H1 (cell line): Measurements from ENCODE around the gene KREMEN1. TPM values are rescaled to one million over a fixed set of nuclear protein-coding genes. Genes with fewer than 3 reads are reported as not detected.
A peak's percentile ranks its signal among the peaks of the same experiment; 100 is the strongest.

Source experiments
- CTCF ChIA-PET: fragments of 300-600 bp; sonication (Branson Sonifier 250); formaldehyde crosslinking; loops from one replicate; lab custom pipeline; 2021; ENCODE audit not compliant: partially characterized antibody; lab: Charles Lee
- POLR2A ChIA-PET: fragments of 300-600 bp; sonication (Branson Sonifier 250); formaldehyde crosslinking; loops from one replicate; lab custom pipeline; 2021; ENCODE audit warnings: inconsistent platforms; ENCODE audit not compliant: partially characterized antibody; lab: Charles Lee
- DNase-seq, 2 experiments: peaks; one replicate each; pipeline versions ENCODE4 v3.0.0 to v3.0.0-alpha.2; 2010 to 2022; ENCODE audit warnings: low spot score in 2 of 2, low read depth in 1 of 2, mixed read lengths in 1 of 2
- FAIRE-seq: peaks from 2 replicates; lab custom pipeline; 2011; peaks lifted over from hg19 to GRCh38; lab: Jason Lieb, UNC
- H2AFZ ChIP-seq: 2 replicates; pipeline ENCODE4 v1.8.1; 2012; ENCODE audit warnings: low read length, inconsistent platforms
- H2AK5ac ChIP-seq: 2 replicates; pipeline ENCODE4 v1.6.1; 2013; ENCODE audit warnings: low read depth, low read length
- H2BK120ac ChIP-seq: replicated peaks from 2 replicates; pipeline ENCODE3; 2013; ENCODE audit warnings: low read depth, low read length, inconsistent platforms
- H2BK12ac ChIP-seq: 2 replicates; pipeline ENCODE4 v1.6.1; 2013; ENCODE audit warnings: low read depth, low read length
- H2BK15ac ChIP-seq: 2 replicates; pipeline ENCODE4 v1.6.1; 2013; ENCODE audit warnings: low read length
- H2BK20ac ChIP-seq: 2 replicates; pipeline ENCODE4 v1.6.1; 2013; ENCODE audit warnings: low read length
- H2BK5ac ChIP-seq: 2 replicates; pipeline ENCODE4 v1.6.1; 2013; ENCODE audit warnings: low read depth, low read length
- H3K14ac ChIP-seq: 2 replicates; pipeline ENCODE4 v1.6.1; 2013; ENCODE audit warnings: inconsistent platforms; ENCODE audit not compliant: insufficient read length
- H3K18ac ChIP-seq: 2 replicates; pipeline ENCODE4 v1.6.1; 2013; ENCODE audit warnings: low read length; ENCODE audit errors: extremely low read depth
- H3K23ac ChIP-seq: 2 replicates; pipeline ENCODE4 v1.6.1; 2013; ENCODE audit warnings: inconsistent platforms; ENCODE audit not compliant: insufficient read length
- H3K23me2 ChIP-seq: 2 replicates; pipeline ENCODE4 v1.6.1; 2013; ENCODE audit warnings: low read depth, low read length
- H3K27ac ChIP-seq: 2 replicates; pipeline ENCODE4 v1.6.1; 2011; ENCODE audit warnings: low read depth, low read length, inconsistent platforms
- H3K27me3 ChIP-seq, 4 experiments: replicated peaks in 1 of 4; 1 replicate in 1 of 4; 2 replicates in 3 of 4; pipeline versions ENCODE4 v1.6.1 to v1.8.1; 2011 to 2013; ENCODE audit warnings: low read length in 3 of 4, mild to moderate bottlenecking in 3 of 4, inconsistent platforms in 2 of 4, mixed read lengths in 2 of 4, moderate library complexity in 1 of 4; ENCODE audit not compliant: control insufficient read depth in 3 of 4, insufficient read depth in 3 of 4; ENCODE audit errors: extremely low read depth in 1 of 4
- H3K36me3 ChIP-seq, 4 experiments: 2 replicates each; pipeline versions ENCODE4 v1.6.1 to v1.8.1; 2011 to 2013; ENCODE audit warnings: mild to moderate bottlenecking in 4 of 4, low read length in 3 of 4, moderate library complexity in 2 of 4, control low read depth in 1 of 4, inconsistent platforms in 1 of 4; ENCODE audit not compliant: insufficient read depth in 4 of 4, control insufficient read depth in 2 of 4
- H3K4ac ChIP-seq: replicated peaks from 2 replicates; pipeline ENCODE3; 2013; ENCODE audit warnings: low read length, low read depth, mixed read lengths, inconsistent platforms; ENCODE audit not compliant: insufficient read length
- H3K4me1 ChIP-seq, 4 experiments: replicated peaks in 1 of 4; 1 replicate in 1 of 4; 2 replicates in 3 of 4; pipeline versions ENCODE4 v1.6.1 to v1.8.1; 2011 to 2013; ENCODE audit warnings: low read length in 3 of 4, inconsistent platforms in 2 of 4, mixed read lengths in 1 of 4; ENCODE audit not compliant: insufficient read depth in 4 of 4, control insufficient read depth in 3 of 4
- H3K4me2 ChIP-seq, 2 experiments: 2 replicates each; pipeline versions ENCODE4 v1.6.1 to v1.8.1; 2011 to 2013; ENCODE audit warnings: low read depth in 2 of 2, low read length in 2 of 2, control low read depth in 1 of 2, inconsistent platforms in 1 of 2, mild to moderate bottlenecking in 1 of 2; ENCODE audit not compliant: insufficient read depth in 1 of 2
- H3K4me3 ChIP-seq, 4 experiments: fragments of 200-600, 300-600 bp in 1 of 4; sonication (generic), shearing (Covaris generic), sonication (Bioruptor Twin) in 1 of 4; 2 replicates each; pipeline versions ENCODE4 v1.5.1 to v1.8.1; 2011 to 2016; ENCODE audit warnings: low read length in 4 of 4, low read depth in 3 of 4, control low read depth in 2 of 4, inconsistent platforms in 2 of 4, mild to moderate bottlenecking in 2 of 4, mixed read lengths in 1 of 4, moderate library complexity in 1 of 4; ENCODE audit not compliant: insufficient read depth in 2 of 4; ENCODE audit errors: extremely low read depth in 1 of 4
- H3K56ac ChIP-seq: replicated peaks from 2 replicates; pipeline ENCODE3; 2013; ENCODE audit warnings: low read depth, mild to moderate bottlenecking, mixed read lengths, low read length, inconsistent platforms; ENCODE audit not compliant: insufficient read length
- H3K79me1 ChIP-seq: 2 replicates; pipeline ENCODE4 v1.6.1; 2013; ENCODE audit warnings: low read depth, low read length, control low read depth
- H3K79me2 ChIP-seq, 2 experiments: 2 replicates each; pipeline versions ENCODE4 v1.6.1 to v1.8.1; 2012 to 2013; ENCODE audit warnings: low read length in 2 of 2, mild to moderate bottlenecking in 2 of 2, inconsistent platforms in 1 of 2; ENCODE audit not compliant: insufficient read depth in 2 of 2, control insufficient read depth in 1 of 2
- H3K9ac ChIP-seq, 4 experiments: replicated peaks in 1 of 4; 1 replicate in 1 of 4; 2 replicates in 3 of 4; pipeline versions ENCODE4 v1.6.1 to v1.8.1; 2011 to 2013; ENCODE audit warnings: low read depth in 3 of 4, low read length in 3 of 4, control low read depth in 2 of 4, mild to moderate bottlenecking in 2 of 4, moderate library complexity in 2 of 4, inconsistent platforms in 1 of 4; ENCODE audit errors: extremely low read depth in 1 of 4
- H3K9me3 ChIP-seq, 2 experiments: 2 replicates each; pipeline versions ENCODE4 v1.6.1 to v1.8.1; 2012 to 2013; ENCODE audit warnings: mild to moderate bottlenecking in 2 of 2, moderate library complexity in 2 of 2, control low read depth in 1 of 2, inconsistent platforms in 1 of 2, low read depth in 1 of 2, low read length in 1 of 2, mixed read lengths in 1 of 2; ENCODE audit not compliant: insufficient read depth in 2 of 2
- H4K20me1 ChIP-seq, 2 experiments: replicated peaks in 1 of 2; 2 replicates each; pipeline versions ENCODE3 to v1.8.1; 2011 to 2013; ENCODE audit warnings: inconsistent platforms in 2 of 2, low read length in 2 of 2, mild to moderate bottlenecking in 1 of 2; ENCODE audit not compliant: insufficient read depth in 2 of 2, control insufficient read depth in 1 of 2
- H4K5ac ChIP-seq: 2 replicates; pipeline ENCODE4 v1.6.1; 2013; ENCODE audit warnings: low read length, low read depth, mixed read lengths, inconsistent platforms; ENCODE audit not compliant: insufficient read length
- H4K8ac ChIP-seq: 2 replicates; pipeline ENCODE4 v1.8.0; 2013; ENCODE audit warnings: mild to moderate bottlenecking, moderate library complexity, low read length, inconsistent platforms; ENCODE audit not compliant: insufficient read depth; ENCODE audit errors: extremely low read depth
- H4K91ac ChIP-seq: replicated peaks from 2 replicates; pipeline ENCODE3; 2013; ENCODE audit warnings: low read length, mixed read lengths, inconsistent platforms; ENCODE audit not compliant: insufficient read length
- GABPA ChIP-seq: IDR thresholded peaks from 2 replicates; pipeline ENCODE4 v1.6.1; 2011; ENCODE audit warnings: mild to moderate bottlenecking, low read length, moderate library complexity, borderline replicate concordance; ENCODE audit not compliant: insufficient read depth
- GTF2F1 ChIP-seq: IDR thresholded peaks from 2 replicates; pipeline ENCODE4 v1.6.1; 2012; ENCODE audit warnings: low read depth, low read length, improper control_type of control experiment, borderline replicate concordance
- HDAC2 ChIP-seq, 2 experiments: fragments of 300-600 bp in 1 of 2; sonication (generic) in 1 of 2; IDR thresholded peaks; 2 replicates each; pipeline ENCODE4 v1.6.1; 2011 to 2012; ENCODE audit warnings: low read depth in 2 of 2, low read length in 2 of 2, mild to moderate bottlenecking in 2 of 2, moderate library complexity in 2 of 2, borderline replicate concordance in 1 of 2, inconsistent platforms in 1 of 2
- MAFK ChIP-seq: IDR thresholded peaks from 2 replicates; pipeline ENCODE4 v1.6.1; 2012; ENCODE audit warnings: low read depth, mild to moderate bottlenecking, improper control_type of control experiment, low read length
- POU5F1 ChIP-seq: IDR thresholded peaks from 2 replicates; pipeline ENCODE4 v1.6.1; 2011; ENCODE audit warnings: low read depth, mild to moderate bottlenecking, low read length, moderate library complexity
- RAD21 ChIP-seq, 2 experiments: IDR thresholded peaks in 1 of 2; conservative IDR thresholded peaks in 1 of 2; 2 replicates each; pipeline ENCODE4 v1.6.1; 2011; ENCODE audit warnings: low read depth in 2 of 2, low read length in 2 of 2, improper control_type of control experiment in 1 of 2, inconsistent platforms in 1 of 2, mild to moderate bottlenecking in 1 of 2, moderate library complexity in 1 of 2
- RFX5 ChIP-seq: IDR thresholded peaks from 2 replicates; pipeline ENCODE4 v1.6.1; 2011; ENCODE audit warnings: low read depth, low read length, improper control_type of control experiment, borderline replicate concordance
- SAP30 ChIP-seq: fragments of 300-600 bp; sonication (generic); IDR thresholded peaks from 2 replicates; pipeline ENCODE4 v1.7.1; 2012; ENCODE audit warnings: low read length, moderate library complexity, mild to moderate bottlenecking, inconsistent platforms; ENCODE audit not compliant: insufficient read depth, insufficient replicate concordance
- SP1 ChIP-seq: IDR thresholded peaks from 2 replicates; pipeline ENCODE4 v1.6.1; 2011; ENCODE audit warnings: low read depth, low read length
- WGBS, 2 experiments: shearing (Covaris generic) in 1 of 2; methylation state at CpG; one replicate each; pipeline versions ENCODE4 v1.1.6 to v1.1.7; 2013 to 2015; ENCODE audit warnings: low lambda C conversion rate in 2 of 2, mixed read lengths in 2 of 2, inconsistent platforms in 1 of 2, low coverage in 1 of 2, missing lambda C conversion rate in 1 of 2; ENCODE audit not compliant: insufficient replicate concordance in 2 of 2, insufficient coverage in 1 of 2, insufficient read length in 1 of 2; ENCODE audit errors: extremely low coverage in 1 of 2, missing lambda C conversion rate in 1 of 2; 5-methylcytosine and 5-hydroxymethylcytosine counted together
- polyA plus RNA-seq, 7 experiments: library from polyadenylated mRNA; depleted of rRNA in 3 of 7; stranded (reverse) in 5 of 7; unstranded in 2 of 7; fragments of >200 nt in 5 of 7; fragments of 200-250 nt in 2 of 7; gene quantifications; 1 replicate in 5 of 7; 2 replicates in 1 of 7; 4 replicates in 1 of 7; pipeline versions ENCODE4 v1.2.1 to v1.2.3, GENCODE V29; 2011 to 2013; ENCODE audit warnings: missing spikeins in 2 of 7, mixed read lengths in 2 of 7
- total RNA-seq: library from RNA; stranded (reverse); fragmentation: NEBNext Ultra II Directional; extraction: Animal tissue kit (Norgen Biotek cat#: 25700); gene quantifications from 2 replicates; pipeline ENCODE4 v1.2.1, GENCODE V29; 2021
- TF ChIP-seq, protein P1 (sequence below): IDR thresholded peaks from 2 replicates; pipeline ENCODE4 v1.6.1; 2011; ENCODE audit warnings: low read depth, mild to moderate bottlenecking, low read length; ENCODE audit not compliant: insufficient read depth
- TF ChIP-seq, protein P2 (sequence below): IDR thresholded peaks from 2 replicates; pipeline ENCODE4 v1.6.1; 2012; ENCODE audit warnings: inconsistent platforms

Gene KREMEN1
- total and polyA plus RNA-seq, 2 of the 8 experiments (the other 6 are each of a cell fraction or from before 2014, with no cell fraction given): 2.1 to 3.2 TPM

DNA sequence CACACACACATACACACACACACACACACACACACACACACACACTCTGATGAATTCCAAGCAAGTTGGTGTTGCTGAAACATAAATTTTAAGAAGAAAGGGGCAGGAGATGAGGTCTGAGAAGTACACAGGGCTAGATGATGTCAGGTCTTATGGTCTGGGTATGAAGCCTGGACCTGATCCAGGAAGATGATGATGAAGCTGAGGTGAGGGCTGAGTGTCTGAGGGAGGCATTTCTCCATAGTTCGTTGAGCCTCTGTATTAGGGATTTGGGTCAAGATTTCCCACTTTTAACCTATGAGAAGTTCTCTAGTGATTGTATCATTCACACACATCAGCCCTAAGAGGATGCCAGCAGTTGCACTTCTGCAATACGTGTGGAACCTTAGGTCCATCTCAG is 32.6 kb downstream of the KREMEN1 start:
- Histone ChIP-seq H3K23me2 (no peaks in the 10 kb centered on the region; the same call in 1 of the 2 replicates), H2AK5ac (no peak overlapping the region), H3K9ac (no peak overlapping the region), H3K23ac (no peak overlapping the region), H3K56ac (no peak overlapping the region), H3K79me2 (no peaks in the 10 kb centered on the region), H3K27ac (no peak overlapping the region), H4K5ac (no peak overlapping the region), H4K20me1 (no peaks in the 10 kb centered on the region), H3K4me1 (peaks cover 0 to 5% (median 3%) of the 10 kb centered on the region in 4 experiments; a peak in 3 of 7 replicates), H4K8ac (no peak overlapping the region), H3K36me3 (no peaks in the 10 kb centered on the region), H3K4me2 (no peak overlapping the region), H3K9me3 (no peaks in the 10 kb centered on the region), H3K27me3 (no peaks in the 10 kb centered on the region), H2BK12ac (no peak overlapping the region), H3K4me3 (no peak overlapping the region), H2BK5ac (no peak overlapping the region), H3K18ac (no peak overlapping the region), H4K91ac (peak overlapping the region; percentile 37), H2AFZ (no peak overlapping the region), H2BK20ac (no peak overlapping the region), H3K14ac (no peak overlapping the region), H3K79me1 (no peaks in the 10 kb centered on the region), H2BK15ac (no peak overlapping the region), H3K4ac (no peak overlapping the region), H2BK120ac (no peak overlapping the region)
- ChIA-PET POLR2A (no interaction called here), CTCF (interaction anchor here (0.6 to 1.7 kb wide), 4 partner anchors 30 to 1117 kb away, joined by 3 to 5 read pairs (median 3); no protein-coding TSS in a partner anchor)
- FAIRE-seq: no peak
- WGBS, 2 experiments: 79% methylated on average over 2 of the region's 2 CpGs; no CpG with 5 or more reads in 1 of the 2 experiments
- no peak for DNase-seq
- TF ChIP-seq GABPA: no peak
- no peak for TF ChIP-seq GTF2F1
- TF ChIP-seq RAD21 (IDR thresholded peaks at IDR 0.05 in 1 of 2, conservative IDR thresholded peaks at IDR 0.05 in 1 of 2; ENCODE audit: low read depth in 2 of 2, low read length in 2 of 2): no peak
- TF ChIP-seq, protein P1, sequence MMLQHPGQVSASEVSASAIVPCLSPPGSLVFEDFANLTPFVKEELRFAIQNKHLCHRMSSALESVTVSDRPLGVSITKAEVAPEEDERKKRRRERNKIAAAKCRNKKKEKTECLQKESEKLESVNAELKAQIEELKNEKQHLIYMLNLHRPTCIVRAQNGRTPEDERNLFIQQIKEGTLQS: no peak
- no peak for TF ChIP-seq MAFK
- TF ChIP-seq, protein P2, sequence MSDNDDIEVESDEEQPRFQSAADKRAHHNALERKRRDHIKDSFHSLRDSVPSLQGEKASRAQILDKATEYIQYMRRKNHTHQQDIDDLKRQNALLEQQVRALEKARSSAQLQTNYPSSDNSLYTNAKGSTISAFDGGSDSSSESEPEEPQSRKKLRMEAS: no peak
- TF ChIP-seq HDAC2 (IDR thresholded peaks at IDR 0.05; ENCODE audit: borderline replicate concordance in 1 of 2, low read depth in 2 of 2, low read length in 2 of 2): no peak
- TF ChIP-seq SAP30: no peak
- no peak for TF ChIP-seq RFX5
- TF ChIP-seq POU5F1: no peak
- no peak for TF ChIP-seq SP1
